Liver (tissue), 9 donors: Measurements from ENCODE around the gene TRIM71. TPM values are rescaled to one million over a fixed set of nuclear protein-coding genes. Genes with fewer than 3 reads are reported as not detected.

Source experiments
- DNase-seq: peaks from one replicate; pipeline ENCODE4 v3.0.0-alpha.2; 2017; ENCODE audit warnings: low spot score
- H3K27ac ChIP-seq, 2 donors: one replicate each; pipeline ENCODE4 v1.7.0; 2013; ENCODE audit warnings: inconsistent platforms in 2 of 2, low read length in 2 of 2, control low read depth in 1 of 2, low read depth in 1 of 2, mild to moderate bottlenecking in 1 of 2
- H3K27me3 ChIP-seq, 4 donors: one replicate each; pipeline versions ENCODE4 v1.6.1 to v1.7.0; 2013; ENCODE audit warnings: low read length in 3 of 4, inconsistent platforms in 1 of 4, mild to moderate bottlenecking in 1 of 4, moderate library complexity in 1 of 4; ENCODE audit not compliant: control insufficient read depth in 4 of 4, insufficient read depth in 4 of 4
- H3K36me3 ChIP-seq, 4 donors: one replicate each; pipeline versions ENCODE4 v1.6.1 to v1.7.0; 2013; ENCODE audit warnings: low read length in 3 of 4, mild to moderate bottlenecking in 3 of 4, low read depth in 1 of 4, moderate library complexity in 1 of 4; ENCODE audit not compliant: control insufficient read depth in 4 of 4, insufficient read depth in 3 of 4
- H3K4me1 ChIP-seq, 4 donors: one replicate each; pipeline versions ENCODE4 v1.6.1 to v1.7.0; 2013; ENCODE audit warnings: low read length in 3 of 4, mild to moderate bottlenecking in 3 of 4, moderate library complexity in 1 of 4; ENCODE audit not compliant: control insufficient read depth in 4 of 4, insufficient read depth in 4 of 4
- H3K4me3 ChIP-seq, 3 donors: one replicate each; pipeline versions ENCODE4 v1.6.1 to v1.7.0; 2013; ENCODE audit warnings: low read length in 3 of 3, control low read depth in 1 of 3, low read depth in 1 of 3, mild to moderate bottlenecking in 1 of 3
- H3K9ac ChIP-seq, 2 donors: one replicate each; pipeline ENCODE4 v1.7.0; 2013; ENCODE audit warnings: low read length in 2 of 2, mild to moderate bottlenecking in 2 of 2, moderate library complexity in 2 of 2, control low read depth in 1 of 2, low read depth in 1 of 2
- H3K9me3 ChIP-seq, 4 donors: one replicate each; pipeline versions ENCODE4 v1.6.1 to v1.7.0; 2013; ENCODE audit warnings: low read length in 3 of 4; ENCODE audit not compliant: control insufficient read depth in 4 of 4
- ATF3 ChIP-seq: IDR thresholded peaks from 2 replicates; pipeline ENCODE4 v1.6.1; 2016; ENCODE audit warnings: antibody characterized with exemption
- CTCF ChIP-seq: fragments of 150-350 bp; IDR thresholded peaks from 2 replicates; pipeline ENCODE4 v1.5.1; 2017; ENCODE audit warnings: improper control_type of control experiment, low read depth, low read length; ENCODE audit not compliant: missing input control
- EGR1 ChIP-seq, 2 donors: IDR thresholded peaks; 2 replicates each; pipeline ENCODE4 v1.6.1; 2016 to 2018; ENCODE audit warnings: antibody characterized with exemption in 2 of 2, low read depth in 2 of 2
- FOXA1 ChIP-seq: IDR thresholded peaks from 2 replicates; pipeline ENCODE4 v1.6.1; 2016; ENCODE audit warnings: antibody characterized with exemption
- FOXA2 ChIP-seq: IDR thresholded peaks from 2 replicates; pipeline ENCODE4 v1.6.1; 2016; ENCODE audit warnings: antibody characterized with exemption
- GABPA ChIP-seq, 2 donors: IDR thresholded peaks in 1 of 2; conservative IDR thresholded peaks in 1 of 2; 2 replicates each; pipeline ENCODE4 v1.6.1; 2016; ENCODE audit warnings: antibody characterized with exemption in 2 of 2, mild to moderate bottlenecking in 1 of 2, moderate library complexity in 1 of 2
- HNF4A ChIP-seq, 2 donors: conservative IDR thresholded peaks; 2 replicates each; pipeline ENCODE4 v1.6.1; 2016; ENCODE audit warnings: antibody characterized with exemption in 2 of 2, mild to moderate bottlenecking in 2 of 2
- HNF4G ChIP-seq: IDR thresholded peaks from 2 replicates; pipeline ENCODE4 v1.6.1; 2016; ENCODE audit warnings: antibody characterized with exemption
- MAX ChIP-seq: IDR thresholded peaks from 2 replicates; pipeline ENCODE4 v1.6.1; 2016; ENCODE audit warnings: antibody characterized with exemption
- NR2F2 ChIP-seq: IDR thresholded peaks from 2 replicates; pipeline ENCODE4 v1.6.1; 2016; ENCODE audit warnings: antibody characterized with exemption
- RAD21 ChIP-seq, 2 donors: IDR thresholded peaks; 2 replicates each; pipeline ENCODE4 v1.6.1; 2016; ENCODE audit warnings: antibody characterized with exemption in 2 of 2, mild to moderate bottlenecking in 2 of 2
- RXRA ChIP-seq, 2 donors: IDR thresholded peaks; 2 replicates each; pipeline ENCODE4 v1.6.1; 2017 to 2018; ENCODE audit warnings: antibody characterized with exemption in 2 of 2, mild to moderate bottlenecking in 1 of 2
- SP1 ChIP-seq: IDR thresholded peaks from 2 replicates; pipeline ENCODE4 v1.6.1; 2018; ENCODE audit warnings: antibody characterized with exemption, mild to moderate bottlenecking
- TAF1 ChIP-seq: conservative IDR thresholded peaks from 2 replicates; pipeline ENCODE4 v1.6.1; 2016; ENCODE audit warnings: antibody characterized with exemption, mild to moderate bottlenecking
- YY1 ChIP-seq: IDR thresholded peaks from 2 replicates; pipeline ENCODE4 v1.6.1; 2016; ENCODE audit warnings: antibody characterized with exemption, mild to moderate bottlenecking
- ZBTB33 ChIP-seq: IDR thresholded peaks from 2 replicates; pipeline ENCODE4 v1.6.1; 2016; ENCODE audit warnings: antibody characterized with exemption
- WGBS: extraction: QIAGEN DNeasy Blood & Tissue Kit; methylation state at CpG from one replicate; pipeline ENCODE4 v1.1.7; 2013; 5-methylcytosine and 5-hydroxymethylcytosine counted together
- polyA plus RNA-seq, 2 donors: library from polyadenylated mRNA; stranded (reverse) in 1 of 2; unstranded in 1 of 2; fragments of 200-250 nt in 1 of 2; fragments of >200 nt in 1 of 2; fragmentation: Nextera tagmentation in 1 of 2; extraction: Ambion mirVana in 1 of 2; gene quantifications; one replicate each; pipeline versions ENCODE4 v1.2.1 to v1.2.3, GENCODE V29; 2013 to 2015
- total RNA-seq, 2 donors: library from RNA; depleted of rRNA; stranded (reverse); fragments of >200 nt; gene quantifications; one replicate each; pipeline ENCODE4 v1.2.3, GENCODE V29; 2014
- donor health status: healthy.
- donor health status: healthy.
- donor health status: healthy.
- donor health status: healthy.
- donor health status: healthy.

TRIM71 gene
- total and polyA plus RNA-seq, 4 donors, result under 0.01 to 9.1 TPM; not detected in 2

- Histone ChIP-seq H3K9ac (no peak overlapping the region), H3K36me3 (no peaks in the 10 kb centered on the region), H3K4me3 (no peak overlapping the region), H3K27ac (no peak overlapping the region), H3K27me3 (no peaks in the 10 kb centered on the region), H3K4me1 (no peaks in the 10 kb centered on the region), H3K9me3 (no peaks in the 10 kb centered on the region)
- DNase-seq, result no peak
- 74% methylated on average over 2 of the region's 2 CpGs for WGBS
- TF ChIP-seq RAD21 (IDR thresholded peaks at IDR 0.05), result no peak
- no peak for TF ChIP-seq HNF4G
- TF ChIP-seq ZBTB33, result no peak
- TF ChIP-seq FOXA2, result no peak
- no peak for TF ChIP-seq NR2F2
- no peak for TF ChIP-seq EGR1 (IDR thresholded peaks at IDR 0.05; ENCODE audit: low read depth in 2 of 2)
- no peak for TF ChIP-seq TAF1
- no peak for TF ChIP-seq MAX
- TF ChIP-seq RXRA (IDR thresholded peaks at IDR 0.05), result no peak
- no peak for TF ChIP-seq ATF3
- TF ChIP-seq SP1, result no peak
- no peak for TF ChIP-seq FOXA1
Observed at GRCh38 chr3:32877598-32877997, 59.8 kb downstream of the TRIM71 start.

- TF ChIP-seq NR2F2 (no peak), HNF4A (conservative IDR thresholded peaks at IDR 0.05) (no peak), RXRA (IDR thresholded peaks at IDR 0.05) (no peak), ATF3 (no peak), TAF1 (no peak), YY1 (no peak), FOXA2 (no peak), FOXA1 (no peak), EGR1 (IDR thresholded peaks at IDR 0.05; ENCODE audit: low read depth in 2 of 2) (no peak), MAX (no peak), CTCF (no peak), SP1 (no peak), GABPA (IDR thresholded peaks at IDR 0.05 in 1 of 2, conservative IDR thresholded peaks at IDR 0.05 in 1 of 2) (no peak)
- no peaks in the 10 kb centered on the region for H3K4me1 ChIP-seq
- no peaks in the 10 kb centered on the region for H3K36me3 ChIP-seq
- H3K27ac ChIP-seq, result no peak overlapping the region
- H3K9me3 ChIP-seq, result no peaks in the 10 kb centered on the region
- WGBS, result 97% methylated on average over 1 of the region's 1 CpG
- no peak for DNase-seq
- H3K4me3 ChIP-seq, result no peak overlapping the region
- no peaks in the 10 kb centered on the region for H3K27me3 ChIP-seq
- H3K9ac ChIP-seq, result no peak overlapping the region
Observed at GRCh38 chr3:32880225-32880624, 62.4 kb downstream of the TRIM71 start.
